GM10266 (cell line): Measurements from ENCODE around the gene OPCML.

Source experiments
- DNase-seq: peaks from one replicate; pipeline ENCODE4 v3.0.0; 2012; ENCODE audit errors: extremely low spot score
- CTCF ChIP-seq: IDR thresholded peaks from 2 replicates; pipeline ENCODE4 v1.5.1; 2012; ENCODE audit warnings: mild to moderate bottlenecking, low read depth; ENCODE audit not compliant: control insufficient read depth, insufficient read depth; ENCODE audit errors: missing control alignments

OPCML gene

GRCh38 chr11:132993991-132994502 is 538.3 kb downstream of the OPCML start:
- TF ChIP-seq CTCF = no peak
- DNase-seq = no peak

GRCh38 chr11:132992838-132993631 is 539.3 kb downstream of the OPCML start:
- no peak for DNase-seq

GRCh38 chr11:132988411-132988810 is 543.9 kb downstream of the OPCML start:
- no peak for DNase-seq
- no peak for TF ChIP-seq CTCF

More at GRCh38 chr11:132992838-132993631, 539.3 kb downstream of the OPCML start:
- no peak for TF ChIP-seq CTCF

- TF ChIP-seq CTCF = no peak
- no peak for DNase-seq
These were observed 544.4 kb downstream of the OPCML start for GRCh38 chr11:132987936-132988335.

- TF ChIP-seq CTCF = no peak
- no peak for DNase-seq
These were observed 548.7 kb downstream of the OPCML start for GRCh38 chr11:132983641-132983978.

- TF ChIP-seq CTCF = no peak
- DNase-seq = no peak
These were observed 549.3 kb downstream of the OPCML start for GRCh38 chr11:132982772-132983640.
